H9 (cell line): Measurements from ENCODE around the gene SETDB1. TPM values are rescaled to one million over a fixed set of nuclear protein-coding genes. Genes with fewer than 3 reads are reported as not detected.

ENCODE experiments used
- DNase-seq: peaks from one replicate; pipeline ENCODE4 v3.0.0-alpha.2; 2017
- H2AFZ ChIP-seq: one replicate; pipeline ENCODE4 v1.6.1; 2013; ENCODE audit warnings: mild to moderate bottlenecking, low read length, control low read depth, moderate library complexity
- H2AK5ac ChIP-seq: 2 replicates; pipeline ENCODE4 v1.6.1; 2013; ENCODE audit warnings: low read length, control low read depth, mixed read lengths; ENCODE audit not compliant: insufficient read length
- H2BK120ac ChIP-seq: one replicate; pipeline ENCODE4 v1.6.1; 2013; ENCODE audit warnings: low read depth, mild to moderate bottlenecking, low read length, control low read depth, inconsistent platforms; ENCODE audit not compliant: poor library complexity, severe bottlenecking
- H2BK12ac ChIP-seq: 2 replicates; pipeline ENCODE4 v1.6.1; 2013; ENCODE audit warnings: low read length, control low read depth, mixed read lengths, low read depth; ENCODE audit not compliant: insufficient read length
- H2BK15ac ChIP-seq: 2 replicates; pipeline ENCODE4 v1.6.1; 2013; ENCODE audit warnings: low read depth, low read length, control low read depth
- H2BK20ac ChIP-seq: one replicate; pipeline ENCODE4 v1.6.1; 2013; ENCODE audit warnings: low read depth, mild to moderate bottlenecking, low read length, control low read depth, inconsistent platforms; ENCODE audit not compliant: poor library complexity, severe bottlenecking
- H2BK5ac ChIP-seq: 2 replicates; pipeline ENCODE4 v1.6.1; 2013; ENCODE audit warnings: low read length, control low read depth, mixed read lengths; ENCODE audit not compliant: insufficient read length
- H3K14ac ChIP-seq: 2 replicates; pipeline ENCODE4 v1.6.1; 2013; ENCODE audit warnings: low read length, control low read depth; ENCODE audit not compliant: insufficient read depth
- H3K18ac ChIP-seq: 2 replicates; pipeline ENCODE4 v1.6.1; 2013; ENCODE audit warnings: low read depth, mild to moderate bottlenecking, mixed read lengths, low read length, control low read depth; ENCODE audit not compliant: insufficient read length
- H3K23ac ChIP-seq: 2 replicates; pipeline ENCODE4 v1.6.1; 2013; ENCODE audit warnings: low read length, control low read depth, mixed read lengths, low read depth; ENCODE audit not compliant: insufficient read length
- H3K23me2 ChIP-seq: 2 replicates; pipeline ENCODE4 v1.6.1; 2013; ENCODE audit warnings: low read depth, mild to moderate bottlenecking, mixed read lengths, low read length, control low read depth; ENCODE audit not compliant: insufficient read length, poor library complexity, severe bottlenecking
- H3K27ac ChIP-seq: 2 replicates; pipeline ENCODE4 v1.5.1; 2013; ENCODE audit warnings: low read length, control low read depth, mixed read lengths, low read depth; ENCODE audit not compliant: insufficient read length
- H3K27me3 ChIP-seq: 2 replicates; pipeline ENCODE4 v1.6.1; 2013; ENCODE audit warnings: low read length, control low read depth, inconsistent platforms; ENCODE audit not compliant: insufficient read depth
- H3K4ac ChIP-seq: 2 replicates; pipeline ENCODE4 v1.6.1; 2013; ENCODE audit warnings: low read depth, mild to moderate bottlenecking, control low read depth, inconsistent platforms, low read length, moderate library complexity
- H3K4me1 ChIP-seq: 2 replicates; pipeline ENCODE4 v1.6.1; 2013; ENCODE audit warnings: low read length, control low read depth, inconsistent platforms; ENCODE audit not compliant: insufficient read depth
- H3K4me2 ChIP-seq: 2 replicates; pipeline ENCODE4 v1.6.1; 2013; ENCODE audit warnings: low read length, control low read depth, mixed read lengths; ENCODE audit not compliant: insufficient read length, insufficient read depth
- H3K56ac ChIP-seq: 2 replicates; pipeline ENCODE4 v1.6.1; 2013; ENCODE audit warnings: low read depth, mild to moderate bottlenecking, mixed read lengths, low read length, control low read depth; ENCODE audit not compliant: insufficient read length
- H3K79me1 ChIP-seq: 2 replicates; pipeline ENCODE4 v1.6.1; 2013; ENCODE audit warnings: low read depth, mild to moderate bottlenecking, moderate library complexity, low read length, control low read depth, inconsistent platforms; ENCODE audit not compliant: insufficient read depth, poor library complexity, severe bottlenecking
- H3K79me2 ChIP-seq: 2 replicates; pipeline ENCODE4 v1.6.1; 2013; ENCODE audit warnings: low read length, control low read depth, inconsistent platforms; ENCODE audit not compliant: insufficient read depth
- H3K9ac ChIP-seq: 2 replicates; pipeline ENCODE4 v1.6.1; 2013; ENCODE audit warnings: low read length, control low read depth, mixed read lengths; ENCODE audit not compliant: insufficient read length; ENCODE audit errors: extremely low read depth
- H3K9me3 ChIP-seq: one replicate; pipeline ENCODE4 v1.6.1; 2013; ENCODE audit warnings: low read depth, low read length, inconsistent platforms; ENCODE audit not compliant: control insufficient read depth
- H3T11ph ChIP-seq: one replicate; pipeline ENCODE4 v1.6.1; 2013; ENCODE audit warnings: mild to moderate bottlenecking, low read length, control low read depth, inconsistent platforms
- H4K20me1 ChIP-seq: one replicate; pipeline ENCODE4 v1.6.1; 2013; ENCODE audit not compliant: control insufficient read depth, insufficient read length, insufficient read depth
- H4K5ac ChIP-seq: 2 replicates; pipeline ENCODE4 v1.6.1; 2013; ENCODE audit warnings: low read depth, mild to moderate bottlenecking, mixed read lengths, low read length, control low read depth; ENCODE audit not compliant: insufficient read length
- H4K8ac ChIP-seq: replicated peaks from 2 replicates; pipeline ENCODE4 v1.6.1; 2013; ENCODE audit warnings: low read length, control low read depth, mixed read lengths, low read depth; ENCODE audit not compliant: insufficient read length
- H4K91ac ChIP-seq: 2 replicates; pipeline ENCODE4 v1.6.1; 2013; ENCODE audit warnings: low read depth, mild to moderate bottlenecking, moderate library complexity, mixed read lengths, low read length, control low read depth; ENCODE audit not compliant: insufficient read length
- H3K27ac Mint-ChIP-seq, 3 experiments: 2 replicates in 2 of 3; 3 replicates in 1 of 3; pipeline ENCODE4 v1.8.0; 2020 to 2021; ENCODE audit warnings: mixed read lengths in 3 of 3, mild to moderate bottlenecking in 1 of 3, moderate library complexity in 1 of 3
- H3K27me3 Mint-ChIP-seq: 2 replicates; pipeline ENCODE4 v1.8.0; 2021; ENCODE audit warnings: low read depth, mild to moderate bottlenecking, moderate library complexity, mixed read lengths
- H3K36me3 Mint-ChIP-seq, 3 experiments: 2 replicates in 2 of 3; 3 replicates in 1 of 3; pipeline ENCODE4 v1.8.0; 2020 to 2021; ENCODE audit warnings: low read depth in 3 of 3, mixed read lengths in 3 of 3; ENCODE audit not compliant: insufficient read depth in 1 of 3
- H3K4me1 Mint-ChIP-seq, 2 experiments: 2 replicates each; pipeline ENCODE4 v1.8.0; 2020; ENCODE audit warnings: mixed read lengths in 2 of 2
- H3K4me3 Mint-ChIP-seq, 2 experiments: 2 replicates in 1 of 2; 3 replicates in 1 of 2; pipeline ENCODE4 v1.8.0; 2020 to 2021; ENCODE audit warnings: mild to moderate bottlenecking in 2 of 2, mixed read lengths in 2 of 2, moderate library complexity in 1 of 2
- H3K9me3 Mint-ChIP-seq, 2 experiments: 2 replicates in 1 of 2; 3 replicates in 1 of 2; pipeline ENCODE4 v1.8.0; 2020; ENCODE audit warnings: mild to moderate bottlenecking in 2 of 2, mixed read lengths in 2 of 2, moderate library complexity in 1 of 2
- CTCF ChIP-seq: fragments of 200-600 bp; sonication (generic); conservative IDR thresholded peaks from 3 replicates; pipeline ENCODE4 v1.8.0; 2021; ENCODE audit warnings: antibody characterized with exemption, mild to moderate bottlenecking
- WGBS: extraction: QIAGEN DNeasy Blood & Tissue Kit; methylation state at CpG from one replicate; pipeline ENCODE4 v1.1.7; 2013; ENCODE audit warnings: missing lambda C conversion rate, low lambda C conversion rate, mixed read lengths; ENCODE audit not compliant: insufficient read length; ENCODE audit errors: extremely low coverage; 5-methylcytosine and 5-hydroxymethylcytosine counted together
- total RNA-seq: library from RNA; stranded (reverse); gene quantifications from 2 replicates; pipeline ENCODE4 v1.2.1, GENCODE V29; 2021

SETDB1 gene
- total RNA-seq, 1 experiment from 2014 or later: 62.1 TPM

DNA sequence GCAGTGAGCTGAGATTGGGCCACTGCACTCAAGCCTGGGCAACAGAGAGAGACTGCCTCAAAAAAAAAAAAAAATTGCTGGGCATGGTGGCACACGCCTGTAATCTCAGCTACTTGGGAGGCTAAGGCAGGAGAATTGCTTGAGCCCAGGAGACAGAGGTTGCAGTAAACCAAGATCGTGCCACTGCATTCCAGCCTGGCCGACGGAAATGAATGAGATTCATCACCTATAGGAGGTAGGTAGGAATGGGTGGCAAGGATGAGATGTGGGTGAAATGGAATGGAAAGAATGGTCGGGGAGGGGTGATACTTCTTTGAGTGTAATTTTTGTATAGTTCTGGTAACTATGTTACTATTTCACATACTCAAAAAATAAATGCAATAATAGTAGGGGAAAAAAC lies 23.8 kb upstream of the SETDB1 start:
- H2BK20ac ChIP-seq: no peak overlapping the region
- Mint-ChIP-seq H3K4me1 (no peaks in the 10 kb centered on the region), H3K4me3 (no peak overlapping the region), H3K27me3 (no peaks in the 10 kb centered on the region), H3K27ac (no peak overlapping the region), H3K36me3 (no peaks in the 10 kb centered on the region; a peak in 1 of 7 replicates), H3K9me3 (peaks cover 2 to 3% of the 10 kb centered on the region in 2 experiments; a peak in 3 of 5 replicates)
- no peak overlapping the region for H4K8ac ChIP-seq
- H3K4me1 ChIP-seq: no peaks in the 10 kb centered on the region
- no peak overlapping the region for H3K23ac ChIP-seq
- H4K91ac ChIP-seq: no peak overlapping the region
- no peak overlapping the region for H3K4me2 ChIP-seq
- no peaks in the 10 kb centered on the region for H3K79me1 ChIP-seq
- H2BK15ac ChIP-seq: no peak overlapping the region
- no peaks in the 10 kb centered on the region for H3K79me2 ChIP-seq
- H4K20me1 ChIP-seq: no peaks in the 10 kb centered on the region
- H3K56ac ChIP-seq: no peak overlapping the region
- no peak overlapping the region for H3T11ph ChIP-seq
- no peak overlapping the region for H3K14ac ChIP-seq
- H3K27me3 ChIP-seq: no peaks in the 10 kb centered on the region
- H2BK5ac ChIP-seq: no peak overlapping the region
- H3K23me2 ChIP-seq: no peaks in the 10 kb centered on the region
- H3K4ac ChIP-seq: no peak overlapping the region
- no peak overlapping the region for H2AFZ ChIP-seq
- no peak overlapping the region for H3K18ac ChIP-seq
- no peak overlapping the region for H2BK120ac ChIP-seq
- no peaks in the 10 kb centered on the region for H3K9me3 ChIP-seq
- H4K5ac ChIP-seq: no peak overlapping the region
- no peak overlapping the region for H3K27ac ChIP-seq
- H2BK12ac ChIP-seq: no peak overlapping the region
- H2AK5ac ChIP-seq: no peak overlapping the region
- DNase-seq: no peak
- 100% methylated on average over 1 of the region's 5 CpGs for WGBS
- H3K9ac ChIP-seq: no peak overlapping the region
- TF ChIP-seq CTCF: no peak
